NCI-H1694 (cell line): ENCODE measurements around the gene SYNJ2.

Experiments
- DNase-seq: peaks from one replicate; lab custom pipeline; 2025; lab: John Stamatoyannopoulos, UW

Gene SYNJ2

DNA sequence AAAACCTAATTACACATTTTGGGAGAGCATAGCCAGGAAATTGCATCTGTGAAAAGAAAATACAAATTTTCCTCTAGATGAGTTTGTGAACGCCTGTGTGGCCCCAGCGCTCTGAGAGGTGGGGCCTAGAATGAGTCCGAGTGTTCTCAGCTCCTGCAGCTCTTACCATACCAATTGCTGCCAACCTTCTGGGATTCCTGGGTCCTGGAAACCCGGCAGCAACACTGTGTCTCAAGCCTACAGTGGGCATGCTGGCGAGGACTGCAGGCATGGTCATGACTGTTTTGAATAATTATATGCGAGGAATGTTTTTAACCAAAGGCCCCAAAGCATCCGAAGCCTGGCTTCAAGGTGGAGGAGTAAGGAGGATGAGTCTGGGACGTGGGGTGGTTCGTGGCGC is 96.0 kb downstream of the SYNJ2 start:
- no peak for DNase-seq

GRCh38 chr6:158078320-158078719 is 96.7 kb downstream of the SYNJ2 start:
- DNase-seq = no peak

- no peak for DNase-seq
These were observed 99.4 kb downstream of the SYNJ2 start for GRCh38 chr6:158080849-158081656.

DNA sequence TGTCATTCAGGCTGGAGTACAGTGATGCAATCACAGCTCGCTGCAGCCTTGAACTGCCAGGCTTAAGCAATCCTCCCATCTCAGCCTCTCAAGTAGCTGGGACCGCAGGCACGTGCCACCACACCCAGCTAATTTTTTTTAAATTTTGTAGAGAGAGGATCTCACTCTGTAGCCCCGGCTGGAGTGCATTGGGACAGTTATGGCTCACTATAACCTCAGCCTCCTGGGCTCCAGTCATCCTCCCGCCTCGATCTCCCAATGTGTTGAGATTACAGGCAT is 99.9 kb downstream of the SYNJ2 start:
- no peak for DNase-seq

DNA sequence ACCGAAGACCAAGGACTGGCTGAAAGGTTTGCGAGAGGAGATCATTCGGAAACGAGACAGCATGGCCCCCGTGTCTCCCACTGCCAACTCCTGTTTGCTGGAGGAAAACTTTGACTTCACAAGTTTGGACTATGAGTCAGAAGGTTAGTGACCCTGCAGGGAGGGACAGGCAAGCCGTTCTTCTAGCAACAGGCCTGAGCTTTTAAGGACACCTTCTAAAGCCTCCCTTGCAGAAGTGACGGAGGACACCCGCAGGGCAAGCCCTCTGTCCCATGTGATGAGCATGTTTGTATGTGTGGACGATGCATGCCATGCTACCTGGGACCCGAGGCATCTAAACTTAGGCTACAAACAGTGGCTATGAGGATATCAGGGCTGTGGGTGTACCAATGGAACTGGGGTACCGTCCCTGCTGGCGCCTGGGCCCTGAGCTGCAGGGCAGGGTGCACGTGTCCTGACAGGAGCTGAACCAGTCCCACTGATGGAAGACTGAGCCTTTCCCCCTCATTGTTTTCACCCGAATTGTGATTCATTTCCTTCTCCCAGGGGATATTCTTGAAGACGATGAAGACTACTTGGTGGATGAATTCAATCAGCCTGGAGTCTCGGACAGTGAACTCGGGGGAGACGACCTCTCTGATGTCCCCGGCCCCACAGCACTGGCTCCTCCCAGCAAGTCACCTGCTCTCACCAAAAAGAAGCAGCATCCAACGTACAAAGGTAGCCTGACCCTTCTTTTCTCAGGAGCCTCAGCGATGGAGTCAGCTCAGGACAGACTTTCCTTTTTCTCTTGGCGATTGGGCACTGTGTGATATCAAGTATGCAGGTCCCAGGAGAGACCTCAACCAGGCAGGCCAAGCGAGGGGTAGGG is 102.0 kb downstream of the SYNJ2 start:
- DNase-seq = no peak

- DNase-seq = no peak
These were observed 103.8 kb downstream of the SYNJ2 start for GRCh38 chr6:158085261-158086053.

- DNase-seq = no peak
These were observed 104.4 kb downstream of the SYNJ2 start for GRCh38 chr6:158086054-158086503.

DNA sequence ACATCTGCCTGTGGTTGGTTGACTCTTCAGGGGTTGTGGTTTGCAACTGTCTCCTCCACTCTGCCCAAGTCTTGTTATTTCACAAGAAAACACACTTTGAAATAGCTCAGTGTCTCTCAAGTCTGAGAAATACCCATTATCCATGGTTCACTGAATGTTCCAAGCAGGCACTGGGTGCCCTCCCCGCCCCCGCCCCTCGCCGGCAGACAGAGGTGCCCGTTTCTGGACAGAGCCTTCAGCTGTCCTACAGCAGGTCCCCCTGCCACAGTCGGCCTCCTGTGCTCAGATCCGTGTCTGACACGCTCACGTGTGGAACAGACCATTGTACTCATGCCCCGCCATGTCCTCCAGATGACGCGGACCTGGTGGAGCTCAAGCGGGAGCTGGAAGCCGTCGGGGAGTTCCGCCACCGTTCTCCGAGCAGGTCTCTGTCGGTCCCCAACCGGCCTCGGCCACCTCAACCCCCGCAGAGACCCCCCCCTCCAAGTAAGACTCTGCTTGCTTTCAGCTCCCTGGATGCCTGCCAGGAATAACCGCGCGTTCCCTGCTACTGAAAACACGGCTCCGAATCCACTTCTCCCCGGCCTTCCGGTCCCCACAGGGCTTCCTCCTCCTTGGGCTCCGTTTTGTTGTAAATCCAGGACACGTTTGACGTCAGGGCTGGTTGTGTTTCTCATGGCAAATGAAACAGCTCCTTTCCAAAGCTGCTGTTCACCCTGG is 105.0 kb downstream of the SYNJ2 start:
- no peak for DNase-seq

- no peak for DNase-seq
These were observed 105.7 kb downstream of the SYNJ2 start for GRCh38 chr6:158087224-158087867.

DNA sequence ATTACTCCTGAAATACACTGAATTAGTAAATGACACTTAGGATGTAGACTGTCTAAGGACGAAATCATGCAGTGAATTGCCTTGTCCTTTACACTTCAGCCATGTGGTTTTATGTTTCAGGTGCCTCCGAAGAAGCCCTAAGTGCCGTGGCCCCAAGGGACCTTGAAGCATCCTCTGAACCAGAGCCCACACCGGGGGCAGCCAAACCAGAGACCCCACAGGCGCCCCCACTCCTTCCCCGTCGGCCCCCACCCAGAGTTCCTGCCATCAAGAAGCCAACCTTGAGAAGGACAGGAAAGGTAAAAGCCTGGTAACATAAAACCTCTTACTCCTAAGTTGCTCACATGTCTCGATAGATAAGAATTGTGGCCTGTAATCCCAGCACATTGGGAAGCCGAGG is 111.1 kb downstream of the SYNJ2 start:
- DNase-seq = no peak

GRCh38 chr6:158095031-158095430 is 113.4 kb downstream of the SYNJ2 start:
- DNase-seq = no peak

GRCh38 chr6:158095671-158096070 is 114.0 kb downstream of the SYNJ2 start:
- DNase-seq = no peak

DNA sequence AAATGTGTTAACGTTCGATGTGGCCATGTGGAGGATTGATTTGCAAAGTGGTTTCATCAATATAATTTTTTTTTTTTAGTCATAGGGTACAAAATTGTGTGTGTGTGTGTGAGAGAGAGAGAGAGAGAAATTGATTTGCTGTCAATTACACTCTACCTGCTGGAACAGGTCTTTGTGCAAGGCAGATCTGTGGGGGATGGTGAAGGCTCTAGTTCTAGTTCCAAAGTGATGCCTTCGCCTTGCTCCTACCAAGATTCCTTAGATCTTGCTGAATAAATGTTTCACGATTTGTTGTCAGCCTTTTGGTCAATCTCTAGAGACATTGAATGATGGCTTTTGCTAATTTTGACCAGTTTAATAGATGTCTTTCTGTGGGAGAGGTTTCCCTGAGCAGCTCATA is 121.6 kb downstream of the SYNJ2 start:
- no peak for DNase-seq

- no peak for DNase-seq
These were observed 123.0 kb downstream of the SYNJ2 start for GRCh38 chr6:158104696-158105095.

GRCh38 chr6:158109748-158110147 is 128.1 kb downstream of the SYNJ2 start:
- no peak for DNase-seq

GRCh38 chr6:158110986-158111385 is 129.3 kb downstream of the SYNJ2 start:
- DNase-seq = no peak

- no peak for DNase-seq
These were observed 130.3 kb downstream of the SYNJ2 start for GRCh38 chr6:158111987-158112386.

DNA sequence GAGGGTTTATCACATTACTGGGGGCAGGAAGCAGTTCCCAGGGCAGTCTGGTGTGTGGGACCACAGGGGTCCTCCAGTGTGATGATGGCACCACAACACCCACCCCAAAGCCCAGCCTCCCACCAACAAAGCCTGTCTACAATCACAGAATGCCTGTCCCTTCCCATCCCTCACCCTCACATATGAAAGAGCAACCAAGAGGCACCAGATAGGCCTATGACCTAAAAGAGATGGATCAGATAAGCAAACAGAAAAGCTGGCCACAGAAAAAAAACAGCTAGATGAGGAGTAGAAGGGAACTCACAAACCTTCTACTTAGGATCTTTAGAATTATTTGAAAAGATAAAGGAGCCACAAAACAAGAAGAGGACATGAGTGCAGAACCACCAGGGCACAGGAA is 132.1 kb downstream of the SYNJ2 start:
- DNase-seq = no peak

GRCh38 chr6:158115102-158115501 is 133.4 kb downstream of the SYNJ2 start:
- no peak for DNase-seq

GRCh38 chr6:158115508-158115907 is 133.8 kb downstream of the SYNJ2 start:
- no peak for DNase-seq

DNA sequence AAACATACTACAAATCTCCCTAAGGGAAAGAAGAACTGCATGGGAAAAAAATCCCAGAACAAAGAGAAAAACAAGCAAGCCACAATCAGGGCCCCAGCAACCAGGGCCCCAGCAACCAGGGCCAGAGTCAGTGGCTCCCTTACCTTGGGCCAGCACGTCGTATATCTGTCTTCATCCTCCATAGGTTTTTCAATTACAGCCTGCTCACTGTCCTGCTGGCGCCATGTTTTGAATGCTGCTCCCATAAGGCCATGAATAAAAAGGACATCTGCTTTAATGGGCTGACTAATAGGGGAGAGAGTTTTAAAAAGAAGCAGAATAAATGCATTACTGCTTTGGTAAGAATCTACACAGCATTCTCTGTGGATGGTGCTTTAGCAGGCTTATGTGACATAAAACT is 137.2 kb downstream of the SYNJ2 start:
- DNase-seq = no peak
